Tibial artery (tissue), 4 donors: ENCODE measurements around the gene KLK2.

Source experiments
- DNase-seq, 2 donors: peaks; one replicate each; pipeline ENCODE4 v3.0.0-alpha.2; 2019
- H3K27ac ChIP-seq, 2 donors: fragments of 200-600 bp; sonication (generic) in 1 of 2; 1 replicate in 1 of 2; 2 replicates in 1 of 2; pipeline ENCODE4 v1.5.1; 2018 to 2019; ENCODE audit warnings: mild to moderate bottlenecking in 1 of 2
- H3K27me3 ChIP-seq, 2 donors: fragments of 200-600 bp; sonication (generic) in 1 of 2; one replicate each; pipeline versions ENCODE4 v1.5.1 to v1.6.0; 2016 to 2019
- H3K36me3 ChIP-seq, 3 donors: fragments of 200-600 bp; sonication (generic) in 2 of 3; one replicate each; pipeline ENCODE4 v1.5.1; 2016 to 2019; ENCODE audit warnings: mild to moderate bottlenecking in 2 of 3
- H3K4me1 ChIP-seq, 4 donors: fragments of 200-600 bp; sonication (generic) in 2 of 4; 1 replicate in 3 of 4; 2 replicates in 1 of 4; pipeline ENCODE4 v1.5.1; 2016 to 2019
- H3K4me3 ChIP-seq, 2 donors: fragments of 200-600 bp; sonication (generic) in 1 of 2; 1 replicate in 1 of 2; 2 replicates in 1 of 2; pipeline ENCODE4 v1.5.1; 2018 to 2019; ENCODE audit warnings: mild to moderate bottlenecking in 2 of 2
- H3K9me3 ChIP-seq, 3 donors: fragments of 200-600 bp; sonication (generic) in 1 of 3; one replicate each; pipeline ENCODE4 v1.5.1; 2016 to 2019
- intact Hi-C: fragments of 100-400 bp; cut with DNase I; formaldehyde crosslinking; loops from one replicate; pipeline ENCODE4 v1.15.0; 2023; ENCODE audit warnings: low total_unique reads
- TF ChIP-seq, protein P1 (sequence below), 2 experiments: fragments of 200-600 bp in 1 of 2; fragments of 450-650 bp in 1 of 2; IDR thresholded peaks; one replicate each; pipeline ENCODE4 v1.5.1; 2017 to 2019; ENCODE audit warnings: antibody characterized with exemption in 2 of 2, mild to moderate bottlenecking in 1 of 2, moderate library complexity in 1 of 2

The KLK2 gene

DNA sequence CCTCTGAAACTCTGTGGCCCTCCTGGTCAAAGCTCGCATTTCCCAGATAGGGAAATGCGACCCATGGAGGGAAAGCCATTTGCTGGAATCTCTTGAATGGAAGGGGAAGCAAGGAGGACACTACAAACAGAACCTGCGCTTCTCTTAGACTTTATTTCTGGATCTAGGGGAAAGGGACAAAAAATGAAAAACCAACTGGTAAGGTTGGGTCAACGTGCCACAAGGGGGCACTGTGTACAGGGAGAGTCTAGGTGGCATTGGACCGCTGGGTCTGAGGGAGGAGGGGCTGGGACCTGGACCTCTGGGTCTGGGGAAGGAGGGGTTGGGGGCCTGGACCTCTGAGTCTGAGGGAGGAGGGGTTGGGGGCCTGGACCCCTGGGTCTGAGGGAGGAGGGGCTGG, 33.0 kb downstream of the KLK2 start:
- no peaks in the 10 kb centered on the region for H3K9me3 ChIP-seq
- peaks cover 0 to 44% of the 10 kb centered on the region in 2 donors for H3K27me3 ChIP-seq
- intact Hi-C loops, result no loop called here
- no peaks in the 10 kb centered on the region for H3K36me3 ChIP-seq
- no peak for DNase-seq
- peaks cover 0 to 9% (median 0%) of the 10 kb centered on the region in 4 donors for H3K4me1 ChIP-seq
- H3K4me3 ChIP-seq, result no peak overlapping the region
- no peak overlapping the region for H3K27ac ChIP-seq
- TF ChIP-seq, protein P1, sequence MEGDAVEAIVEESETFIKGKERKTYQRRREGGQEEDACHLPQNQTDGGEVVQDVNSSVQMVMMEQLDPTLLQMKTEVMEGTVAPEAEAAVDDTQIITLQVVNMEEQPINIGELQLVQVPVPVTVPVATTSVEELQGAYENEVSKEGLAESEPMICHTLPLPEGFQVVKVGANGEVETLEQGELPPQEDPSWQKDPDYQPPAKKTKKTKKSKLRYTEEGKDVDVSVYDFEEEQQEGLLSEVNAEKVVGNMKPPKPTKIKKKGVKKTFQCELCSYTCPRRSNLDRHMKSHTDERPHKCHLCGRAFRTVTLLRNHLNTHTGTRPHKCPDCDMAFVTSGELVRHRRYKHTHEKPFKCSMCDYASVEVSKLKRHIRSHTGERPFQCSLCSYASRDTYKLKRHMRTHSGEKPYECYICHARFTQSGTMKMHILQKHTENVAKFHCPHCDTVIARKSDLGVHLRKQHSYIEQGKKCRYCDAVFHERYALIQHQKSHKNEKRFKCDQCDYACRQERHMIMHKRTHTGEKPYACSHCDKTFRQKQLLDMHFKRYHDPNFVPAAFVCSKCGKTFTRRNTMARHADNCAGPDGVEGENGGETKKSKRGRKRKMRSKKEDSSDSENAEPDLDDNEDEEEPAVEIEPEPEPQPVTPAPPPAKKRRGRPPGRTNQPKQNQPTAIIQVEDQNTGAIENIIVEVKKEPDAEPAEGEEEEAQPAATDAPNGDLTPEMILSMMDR (IDR thresholded peaks at IDR 0.05), result no peak

DNA sequence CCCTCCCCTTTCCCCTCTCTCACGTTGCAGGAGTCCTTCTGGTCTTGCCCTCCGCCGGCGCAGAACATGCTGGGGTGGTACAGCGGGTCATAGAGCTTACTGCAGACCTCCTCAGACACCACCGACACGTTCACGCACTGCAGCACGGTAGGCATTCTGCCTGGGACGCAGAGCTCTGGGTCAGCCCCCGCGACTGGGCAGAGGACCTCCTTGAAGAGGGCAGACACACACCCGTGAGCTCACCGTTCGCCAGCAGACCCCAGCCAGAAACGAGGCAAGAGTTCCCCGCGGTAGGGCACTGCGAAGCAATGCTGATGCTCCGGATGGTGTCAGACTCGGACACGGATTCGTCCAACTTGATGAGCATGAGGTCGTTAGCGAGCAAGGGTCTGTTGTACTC, 35.1 kb downstream of the KLK2 start:
- no peaks in the 10 kb centered on the region for H3K9me3 ChIP-seq
- no peaks in the 10 kb centered on the region for H3K36me3 ChIP-seq
- no peak overlapping the region for H3K27ac ChIP-seq
- H3K4me3 ChIP-seq, result no peak overlapping the region
- no peak for DNase-seq
- peaks cover 0 to 9% (median 0%) of the 10 kb centered on the region in 4 donors for H3K4me1 ChIP-seq
- H3K27me3 ChIP-seq, result peaks cover 0 to 65% of the 10 kb centered on the region in 2 donors
- intact Hi-C loops, result no loop called here
- TF ChIP-seq, protein P1 (IDR thresholded peaks at IDR 0.05), result no peak

DNA sequence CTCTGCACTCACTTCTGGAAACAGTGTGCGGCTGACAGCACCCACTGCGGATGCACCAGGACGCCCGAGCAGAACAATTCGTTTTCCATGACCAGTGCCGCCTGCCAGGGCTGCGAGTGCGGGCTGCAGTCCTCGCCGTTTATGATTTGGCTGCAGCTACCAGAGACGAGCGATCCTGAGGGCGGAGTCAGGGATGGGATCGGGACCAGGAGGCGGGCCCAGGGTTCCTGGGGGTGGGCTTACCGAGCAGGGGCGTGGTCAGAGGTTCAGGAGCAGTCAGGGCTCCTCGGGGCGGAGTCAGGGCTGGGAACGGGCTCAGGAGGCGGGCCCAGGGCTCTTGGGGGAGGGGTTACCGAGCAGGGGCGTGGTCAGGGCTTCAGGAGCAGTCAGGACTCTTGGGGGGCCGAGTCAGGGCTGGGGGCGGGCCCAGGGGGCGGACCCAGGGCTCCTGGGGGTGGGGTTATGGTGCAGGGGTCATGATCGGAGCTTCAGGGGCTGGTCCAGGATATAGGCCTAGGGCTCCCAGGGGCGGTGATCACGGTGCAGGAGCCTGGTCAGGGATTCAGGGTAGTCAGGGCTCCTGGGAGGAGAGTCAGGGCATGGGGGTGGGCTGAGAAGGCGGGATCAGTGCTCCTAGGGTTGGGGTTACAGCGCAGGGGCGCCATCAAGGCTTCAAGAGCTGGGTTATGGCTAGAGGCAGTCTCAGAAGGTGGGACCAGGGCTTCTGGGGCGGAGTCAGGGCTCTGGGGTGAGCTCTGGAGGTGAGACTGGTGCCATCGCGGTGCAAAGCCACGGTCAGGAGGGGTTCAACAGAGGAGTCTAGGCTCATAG, 36.2 kb downstream of the KLK2 start:
- H3K9me3 ChIP-seq, result no peaks in the 10 kb centered on the region
- no peak for DNase-seq
- intact Hi-C loops, result no loop called here
- no peak overlapping the region for H3K27ac ChIP-seq
- peaks cover 0 to 65% of the 10 kb centered on the region in 2 donors for H3K27me3 ChIP-seq
- TF ChIP-seq, protein P1 (IDR thresholded peaks at IDR 0.05), result no peak
- no peaks in the 10 kb centered on the region for H3K36me3 ChIP-seq
- no peak overlapping the region for H3K4me3 ChIP-seq
- peaks cover 0 to 9% (median 0%) of the 10 kb centered on the region in 4 donors for H3K4me1 ChIP-seq

DNA sequence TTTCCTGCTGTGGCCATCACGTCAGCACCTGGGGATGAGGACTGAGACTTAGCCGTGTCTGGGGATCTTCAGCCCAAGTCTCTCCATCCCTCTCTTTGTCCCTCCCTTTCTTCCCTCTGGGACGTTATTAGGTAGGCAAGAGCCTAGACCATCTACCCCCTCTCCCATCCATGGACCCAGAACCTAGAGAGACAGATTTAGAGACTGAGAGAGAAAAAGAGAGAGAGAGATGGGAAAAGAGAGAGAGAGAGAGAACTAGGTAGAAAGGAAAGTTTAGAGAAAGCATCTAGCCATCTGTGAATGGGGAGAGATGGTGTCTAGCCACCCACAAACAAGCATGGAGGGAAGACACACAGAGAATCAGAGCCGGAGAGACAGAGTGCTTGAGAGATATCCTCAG, 37.5 kb downstream of the KLK2 start:
- H3K4me1 ChIP-seq, result peaks cover 0 to 9% (median 0%) of the 10 kb centered on the region in 4 donors
- TF ChIP-seq, protein P1 (IDR thresholded peaks at IDR 0.05), result no peak
- H3K27me3 ChIP-seq, result peaks cover 0 to 67% of the 10 kb centered on the region in 2 donors
- H3K9me3 ChIP-seq, result no peaks in the 10 kb centered on the region
- DNase-seq, result no peak
- H3K4me3 ChIP-seq, result no peak overlapping the region
- no peak overlapping the region for H3K27ac ChIP-seq
- intact Hi-C loops, result no loop called here
- no peaks in the 10 kb centered on the region for H3K36me3 ChIP-seq

DNA sequence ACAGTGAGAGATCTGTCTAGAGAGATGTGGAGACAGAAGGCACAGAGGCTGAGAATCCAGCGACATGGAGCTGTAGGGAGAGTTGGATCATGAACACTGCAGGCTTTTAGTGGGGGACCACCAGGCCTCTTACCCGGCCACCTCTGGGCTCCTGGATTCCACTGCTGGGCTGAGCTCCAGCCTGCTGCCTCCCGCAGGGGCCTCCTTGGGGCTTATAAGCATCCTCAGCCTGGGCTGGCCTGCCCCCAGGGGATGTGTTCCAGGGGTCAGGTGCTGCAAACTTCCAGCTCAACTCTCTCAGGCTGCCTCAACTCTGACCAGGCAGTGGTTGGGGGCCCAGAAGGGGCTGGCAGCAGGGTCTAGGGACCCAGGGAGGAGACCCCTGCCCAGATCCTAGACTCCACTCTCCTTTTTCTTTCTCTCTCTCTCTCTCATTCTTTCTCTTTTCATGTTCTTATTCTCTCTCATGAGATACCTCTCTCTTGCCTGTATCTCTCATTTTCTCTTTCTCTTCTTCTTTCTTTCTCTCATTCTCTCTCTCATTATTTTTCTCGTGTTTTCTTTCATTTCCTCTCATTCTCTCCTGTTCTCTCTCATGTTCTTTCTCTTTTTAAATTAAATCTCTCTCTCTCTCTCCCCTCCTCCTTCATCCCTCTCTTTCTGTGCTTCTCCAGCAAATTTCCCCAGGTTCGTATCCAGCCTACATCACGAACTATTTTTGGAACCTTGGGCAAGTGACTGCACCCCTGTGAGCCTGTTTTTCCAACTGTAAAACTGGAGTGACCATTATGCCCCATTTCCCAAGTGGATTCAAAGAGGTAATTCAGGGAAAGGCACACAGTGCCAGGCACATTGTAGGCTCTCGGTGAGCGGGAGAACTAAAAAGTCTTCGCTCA, 38.2 kb downstream of the KLK2 start, which contains the start of gene KLK4:
Gene KLK4, minus strand, starts transcription at position 190 of the 896 bp plus-strand sequence. CDS start 657 bp downstream, outside the sequence.
- intact Hi-C loops, result no loop called here
- no peak for DNase-seq
- Histone ChIP-seq H3K27me3 (peaks cover 0 to 65% of the 10 kb centered on the region in 2 donors), H3K36me3 (no peaks in the 10 kb centered on the region), H3K9me3 (no peaks in the 10 kb centered on the region), H3K4me3 (no peak within 1 kb of the TSS), H3K4me1 (peaks cover 0 to 9% (median 0%) of the 10 kb centered on the region in 4 donors), H3K27ac (no peak within 1 kb of the TSS)
- TF ChIP-seq, protein P1 (IDR thresholded peaks at IDR 0.05), result no peak
